WTC11 (cell line): ENCODE data around the gene RFX8. TPM values are rescaled to one million over a fixed set of nuclear protein-coding genes. Genes with fewer than 3 reads are reported as not detected.

Source experiments
- ATAC-seq: fragments of 200-7000 bp; cut with Tn5 transposase; 2 replicates; pipeline ENCODE4 v1.10.0; 2021; ENCODE audit warnings: mild to moderate bottlenecking, moderate library complexity
- CTCF ChIA-PET: fragments of 300-600 bp; sonication (Branson Sonifier 250); formaldehyde crosslinking; loops from one replicate; lab custom pipeline; 2021; ENCODE audit warnings: antibody characterized with exemption; lab: Charles Lee
- POLR2A ChIA-PET: fragments of 350-600 bp; sonication (Branson Sonifier 250); formaldehyde crosslinking; loops from one replicate; lab custom pipeline; 2021; ENCODE audit warnings: antibody characterized with exemption; lab: Charles Lee
- DNase-seq: peaks from one replicate; pipeline ENCODE4 v3.0.0; 2021; ENCODE audit warnings: low spot score
- H3K27ac Mint-ChIP-seq: 2 replicates; pipeline ENCODE4 v1.8.0; 2021; ENCODE audit warnings: mixed read lengths
- H3K27me3 Mint-ChIP-seq: 2 replicates; pipeline ENCODE4 v1.8.0; 2021; ENCODE audit warnings: low read depth, mild to moderate bottlenecking, moderate library complexity, mixed read lengths
- H3K36me3 Mint-ChIP-seq: 2 replicates; pipeline ENCODE4 v1.8.0; 2021; ENCODE audit warnings: mixed read lengths
- H3K4me1 Mint-ChIP-seq: 2 replicates; pipeline ENCODE4 v1.8.0; 2022; ENCODE audit warnings: mixed read lengths
- H3K4me3 Mint-ChIP-seq: 2 replicates; pipeline ENCODE4 v1.8.0; 2021; ENCODE audit warnings: mild to moderate bottlenecking, moderate library complexity, mixed read lengths
- H3K9me3 Mint-ChIP-seq: 2 replicates; pipeline ENCODE4 v1.8.0; 2021; ENCODE audit warnings: mixed read lengths
- AR ChIP-seq: fragments of 250-450 bp; sonication (Bioruptor Pico); IDR thresholded peaks from 2 replicates; pipeline ENCODE4 v1.9.0; 2021; ENCODE audit warnings: mild to moderate bottlenecking
- ESRRA ChIP-seq: sonication (generic); formaldehyde crosslinking; IDR thresholded peaks from 2 replicates; pipeline ENCODE4 v1.8.1; 2022; ENCODE audit warnings: mild to moderate bottlenecking, missing genetic modification reagents, borderline replicate concordance
- MAX ChIP-seq: sonication (generic); formaldehyde crosslinking; IDR thresholded peaks from 2 replicates; pipeline ENCODE4 v1.8.0; 2022; ENCODE audit warnings: mild to moderate bottlenecking, missing genetic modification reagents
- NR1H2 ChIP-seq: sonication (generic); formaldehyde crosslinking; IDR thresholded peaks from 2 replicates; pipeline ENCODE4 v1.9.0; 2021; ENCODE audit warnings: mild to moderate bottlenecking, moderate library complexity, missing genetic modification reagents
- SMAD4 ChIP-seq: sonication (generic); formaldehyde crosslinking; IDR thresholded peaks from 2 replicates; pipeline ENCODE4 v1.8.0; 2022; ENCODE audit warnings: mild to moderate bottlenecking, missing genetic modification reagents
- SOX15 ChIP-seq: fragments of 250-450 bp; sonication (Bioruptor Pico); IDR thresholded peaks from 2 replicates; pipeline ENCODE4 v1.9.0; 2021; ENCODE audit warnings: mild to moderate bottlenecking
- SP1 ChIP-seq: sonication (generic); formaldehyde crosslinking; conservative IDR thresholded peaks from 2 replicates; pipeline ENCODE4 v1.8.1; 2022; ENCODE audit warnings: missing genetic modification reagents
- STAT6 ChIP-seq: sonication (generic); formaldehyde crosslinking; conservative IDR thresholded peaks from 2 replicates; pipeline ENCODE4 v1.8.1; 2023; ENCODE audit warnings: mild to moderate bottlenecking, low read depth, missing genetic modification reagents, moderate library complexity
- ZNF423 ChIP-seq: fragments of 250-450 bp; sonication (Bioruptor Pico); IDR thresholded peaks from 2 replicates; pipeline ENCODE4 v2.1.2; 2022; ENCODE audit warnings: mild to moderate bottlenecking, moderate library complexity
- ZNF425 ChIP-seq: fragments of 250-450 bp; sonication (Bioruptor Pico); conservative IDR thresholded peaks from 2 replicates; pipeline ENCODE4 v1.9.0; 2021; ENCODE audit warnings: mild to moderate bottlenecking
- ZNF532 ChIP-seq: fragments of 250-450 bp; sonication (Bioruptor Pico); IDR thresholded peaks from 2 replicates; pipeline ENCODE4 v1.9.0; 2021; ENCODE audit warnings: mild to moderate bottlenecking, borderline replicate concordance
- ZNF671 ChIP-seq: fragments of 250-450 bp; sonication (Bioruptor Pico); IDR thresholded peaks from 2 replicates; pipeline ENCODE4 v1.8.0; 2021; ENCODE audit warnings: mild to moderate bottlenecking
- ZSCAN18 ChIP-seq: fragments of 250-450 bp; sonication (Bioruptor Pico); IDR thresholded peaks from 2 replicates; pipeline ENCODE4 v2.1.2; 2022; ENCODE audit warnings: mild to moderate bottlenecking, moderate library complexity
- total RNA-seq: library from RNA; stranded (reverse); gene quantifications from 3 replicates; pipeline ENCODE4 v1.2.3, GENCODE V29; 2021

RFX8 gene
- total RNA-seq, 1 experiment from 2014 or later = 0.28 TPM

- TF ChIP-seq ZNF423 (CRISPR knock-in tag) = no peak
- ChIA-PET POLR2A (no interaction called here), CTCF (interaction anchor here (1.0 to 3.3 kb wide), 4 partner anchors 12 to 24 kb away, joined by 4 to 25 read pairs (median 9); partner anchors contain the start of gene CREG2)
- Mint-ChIP-seq H3K27me3 (no peaks in the 10 kb centered on the region), H3K9me3 (no peaks in the 10 kb centered on the region), H3K27ac (no peak overlapping the region; the same call in 1 of the 2 replicates), H3K4me1 (peaks cover 32% of the 10 kb centered on the region), H3K4me3 (no peak overlapping the region), H3K36me3 (no peaks in the 10 kb centered on the region)
- DNase-seq (no peak), ATAC-seq (no peak)
Measured at GRCh38 chr2:101362777-101363176, 112.1 kb downstream of the RFX8 start.

GRCh38 chr2:101362316-101362715 lies 112.6 kb downstream of the RFX8 start:
- H3K9me3 Mint-ChIP-seq = no peaks in the 10 kb centered on the region
- ChIA-PET POLR2A (no interaction called here), CTCF (interaction anchor here (1.4 to 3.3 kb wide), 3 partner anchors 12 to 25 kb away, joined by 7 to 25 read pairs (median 11); partner anchors contain the start of gene CREG2)
- ATAC-seq (no peak), DNase-seq (no peak)
- H3K4me1 Mint-ChIP-seq = peaks cover 32% of the 10 kb centered on the region
- no peak for TF ChIP-seq SMAD4
- H3K27me3 Mint-ChIP-seq = no peaks in the 10 kb centered on the region
- H3K4me3 Mint-ChIP-seq = no peak overlapping the region
- no peak overlapping the region; the same call in 1 of the 2 replicates for H3K27ac Mint-ChIP-seq
- no peaks in the 10 kb centered on the region for H3K36me3 Mint-ChIP-seq

- TF ChIP-seq MAX = no peak
- TF ChIP-seq ZNF671 = no peak
- no peak for TF ChIP-seq STAT6 (CRISPR knock-in tag)
- ChIA-PET CTCF (interaction anchor here (1.4 to 3.3 kb wide), 4 partner anchors 11 to 470 kb away, joined by 4 to 25 read pairs (median 9); partner anchors contain the start of gene CREG2), POLR2A (no interaction called here)
- no peak for ATAC-seq
- DNase-seq = no peak
- Mint-ChIP-seq H3K27ac (no peak overlapping the region), H3K27me3 (no peaks in the 10 kb centered on the region), H3K36me3 (no peaks in the 10 kb centered on the region), H3K9me3 (no peaks in the 10 kb centered on the region), H3K4me3 (no peak overlapping the region), H3K4me1 (peaks cover 32% of the 10 kb centered on the region)
Measured at GRCh38 chr2:101361522-101361921, 113.4 kb downstream of the RFX8 start.

GRCh38 chr2:101361121-101361520 lies 113.8 kb downstream of the RFX8 start:
- peaks cover 34% of the 10 kb centered on the region for H3K4me1 Mint-ChIP-seq
- no peaks in the 10 kb centered on the region for H3K9me3 Mint-ChIP-seq
- no peak overlapping the region for H3K4me3 Mint-ChIP-seq
- no peaks in the 10 kb centered on the region for H3K27me3 Mint-ChIP-seq
- CTCF ChIA-PET = interaction anchor here (1.4 to 3.3 kb wide), 4 partner anchors 10 to 470 kb away, joined by 4 to 25 read pairs (median 9); partner anchors contain the start of gene CREG2
- H3K27ac Mint-ChIP-seq = no peak overlapping the region
- POLR2A ChIA-PET = no interaction called here
- H3K36me3 Mint-ChIP-seq = no peaks in the 10 kb centered on the region
- TF ChIP-seq SP1 (no peak), SMAD4 (no peak), NR1H2 (no peak), ZNF532 (CRISPR knock-in tag) (no peak), SOX15 (CRISPR knock-in tag) (no peak), ZSCAN18 (CRISPR knock-in tag) (no peak), AR (no peak), ESRRA (CRISPR knock-in tag) (no peak), ZNF425 (CRISPR knock-in tag) (no peak)
- no peak; the same call in 1 of the 2 replicates for ATAC-seq
- no peak for DNase-seq
